ENCODE measurements around the gene EVL. TPM values are rescaled to one million over a fixed set of nuclear protein-coding genes. Genes with fewer than 3 reads are reported as not detected.

The EVL gene
- total and polyA plus RNA-seq, 2 donors: 233 to 240 TPM

DNA sequence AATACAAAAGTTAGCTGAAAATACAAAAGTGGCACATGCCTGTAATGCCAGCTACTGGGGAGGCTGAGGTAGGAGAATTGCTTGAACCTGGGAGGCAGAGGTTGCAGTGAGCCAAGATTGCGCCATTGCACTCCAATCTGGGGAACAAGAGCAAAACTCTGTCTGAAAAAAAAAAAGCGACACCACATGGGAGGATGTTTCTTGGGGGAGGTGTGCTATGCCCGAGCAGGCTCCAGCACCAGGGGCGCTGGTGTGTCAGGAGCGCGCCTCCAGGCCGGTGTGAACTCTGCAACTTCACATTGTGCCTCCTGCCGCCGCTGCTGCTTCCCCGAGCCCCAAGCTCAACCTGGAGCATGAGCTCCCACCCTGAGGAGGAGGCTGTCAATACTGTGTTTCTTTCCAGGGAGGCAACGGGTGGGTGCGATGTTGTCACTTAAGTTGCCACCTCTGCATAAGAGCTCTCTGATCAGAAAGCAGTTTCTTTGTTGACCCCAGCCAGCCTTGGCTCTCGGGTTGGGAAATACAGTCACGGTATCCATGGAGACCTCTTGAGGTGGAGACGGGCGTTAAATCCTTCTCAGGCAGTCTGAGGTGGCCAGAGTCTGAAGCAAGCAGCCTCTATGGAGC is 75.3 kb downstream of the EVL start:
- H3K9me3 ChIP-seq (ENCODE audit: control insufficient read depth in 2 of 2, insufficient read depth in 1 of 2, low read length in 1 of 2): peaks cover 0 to 2% of the 10 kb centered on the region in 2 donors
- no peak for DNase-seq (ENCODE audit: low read depth in 6 of 9, low spot score in 9 of 9)
- H3K36me3 ChIP-seq (ENCODE audit: control insufficient read depth in 2 of 2, insufficient read depth in 2 of 2, low read length in 1 of 2): peaks cover 96 to 98% of the 10 kb centered on the region in 2 donors
- no peak overlapping the region for H3K4me3 ChIP-seq (ENCODE audit: low read length in 2 of 2)
- H3K27me3 ChIP-seq (ENCODE audit: control insufficient read depth in 2 of 2, insufficient read depth in 1 of 2, low read length in 1 of 2): no peaks in the 10 kb centered on the region
- H3K4me1 ChIP-seq (ENCODE audit: control insufficient read depth in 2 of 2, insufficient read depth in 2 of 2, low read length in 2 of 2): peaks cover 0 to 6% of the 10 kb centered on the region in 2 donors
- no peak overlapping the region for H3K27ac ChIP-seq (ENCODE audit: low read depth in 1 of 2, low read length in 1 of 2)
- 91% methylated on average over 16 of the region's 16 CpGs for WGBS

DNA sequence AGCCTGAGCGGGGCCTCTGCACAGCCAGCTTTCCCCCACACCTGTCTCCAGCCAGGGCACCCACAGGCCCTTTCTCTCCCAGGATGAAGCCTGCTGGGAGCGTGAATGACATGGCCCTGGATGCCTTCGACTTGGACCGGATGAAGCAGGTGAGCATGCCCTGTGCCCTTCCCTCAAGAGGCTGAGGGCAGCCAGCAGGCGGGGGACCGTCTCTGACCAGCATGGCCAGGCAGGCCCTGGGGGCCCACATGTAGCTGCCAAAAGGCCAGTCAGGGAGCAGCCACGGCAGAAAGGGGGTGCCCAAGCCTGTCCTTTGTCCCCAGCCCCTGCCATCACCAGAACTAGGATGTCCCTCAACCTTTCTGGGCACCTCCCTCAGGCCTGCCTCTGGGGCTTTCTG is 75.9 kb downstream of the EVL start:
- WGBS: 98% methylated on average over 7 of the region's 7 CpGs
- Histone ChIP-seq H3K4me1 (ENCODE audit: control insufficient read depth in 2 of 2, insufficient read depth in 2 of 2, low read length in 2 of 2) (peaks cover 0 to 8% of the 10 kb centered on the region in 2 donors), H3K36me3 (ENCODE audit: control insufficient read depth in 2 of 2, insufficient read depth in 2 of 2, low read length in 1 of 2) (peaks cover 95 to 98% of the 10 kb centered on the region in 2 donors)

DNA sequence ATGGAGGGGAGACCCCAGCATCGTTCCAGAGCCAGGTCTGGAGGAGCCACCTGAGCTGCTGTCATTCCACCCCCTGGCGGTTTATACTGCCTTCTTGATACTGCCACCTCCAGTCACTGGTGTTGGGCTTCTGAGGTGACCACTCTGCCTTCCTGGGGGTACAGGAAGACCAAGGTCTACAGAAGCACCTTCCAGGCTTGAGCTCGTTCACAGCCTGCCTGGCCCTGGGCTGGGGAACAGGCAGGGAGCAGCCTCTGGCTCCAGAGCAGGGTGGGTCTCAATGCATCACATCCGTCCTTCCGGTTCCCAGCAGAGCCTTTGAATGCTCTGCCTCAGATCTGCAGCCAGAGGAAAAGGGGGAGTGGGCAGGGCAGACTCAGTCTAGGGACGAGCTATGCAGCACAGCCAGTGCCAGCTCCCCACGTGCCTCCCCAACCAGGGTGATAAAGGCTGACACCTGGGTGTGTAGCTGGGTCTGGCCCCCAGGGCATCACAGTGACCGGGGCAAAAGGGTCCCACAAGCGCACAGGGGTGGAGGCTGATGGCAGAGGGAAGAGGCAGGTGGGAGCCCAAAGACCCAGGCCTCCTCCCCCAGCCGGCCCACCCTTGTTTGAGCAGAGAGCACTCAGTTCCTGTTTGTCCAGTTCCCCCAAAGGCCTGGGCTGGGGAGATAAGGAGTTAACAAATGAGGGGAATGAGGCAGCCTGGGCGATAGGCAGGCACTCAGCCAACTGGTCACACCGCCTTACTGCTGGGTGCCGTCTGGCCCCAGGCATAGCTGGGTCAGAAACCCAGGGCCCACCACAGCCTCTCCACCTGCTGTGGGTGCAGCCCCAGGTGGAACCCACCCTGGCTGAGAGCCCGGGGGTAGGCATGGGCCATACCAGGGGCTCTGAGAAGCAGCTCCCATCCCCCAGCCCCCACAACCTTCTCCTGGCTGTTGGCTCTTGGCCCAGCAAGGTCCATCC is 77.1 kb downstream of the EVL start:
- peaks cover 0 to 2% of the 10 kb centered on the region in 2 donors for H3K9me3 ChIP-seq (ENCODE audit: control insufficient read depth in 2 of 2, insufficient read depth in 1 of 2, low read length in 1 of 2)
- 92% methylated on average over 14 of the region's 14 CpGs for WGBS
- peaks cover 7 to 20% of the 10 kb centered on the region in 2 donors for H3K4me1 ChIP-seq (ENCODE audit: control insufficient read depth in 2 of 2, insufficient read depth in 2 of 2, low read length in 2 of 2)
- H3K27ac ChIP-seq (ENCODE audit: low read depth in 1 of 2, low read length in 1 of 2): no peak overlapping the region
- H3K27me3 ChIP-seq (ENCODE audit: control insufficient read depth in 2 of 2, insufficient read depth in 1 of 2, low read length in 1 of 2): no peaks in the 10 kb centered on the region
- H3K4me3 ChIP-seq (ENCODE audit: low read length in 2 of 2): no peak overlapping the region
- H3K36me3 ChIP-seq (ENCODE audit: control insufficient read depth in 2 of 2, insufficient read depth in 2 of 2, low read length in 1 of 2): peaks cover 86% of the 10 kb centered on the region in 2 donors
- no peak for DNase-seq (ENCODE audit: low read depth in 6 of 9, low spot score in 9 of 9)

More for the DNA sequence above, 75.9 kb downstream of the EVL start:
- H3K4me3 ChIP-seq (ENCODE audit: low read length in 2 of 2): no peak overlapping the region
- no peak overlapping the region for H3K27ac ChIP-seq (ENCODE audit: low read depth in 1 of 2, low read length in 1 of 2)
- no peak for DNase-seq (ENCODE audit: low read depth in 6 of 9, low spot score in 9 of 9)
- H3K27me3 ChIP-seq (ENCODE audit: control insufficient read depth in 2 of 2, insufficient read depth in 1 of 2, low read length in 1 of 2): no peaks in the 10 kb centered on the region
- peaks cover 0 to 2% of the 10 kb centered on the region in 2 donors for H3K9me3 ChIP-seq (ENCODE audit: control insufficient read depth in 2 of 2, insufficient read depth in 1 of 2, low read length in 1 of 2)

DNA sequence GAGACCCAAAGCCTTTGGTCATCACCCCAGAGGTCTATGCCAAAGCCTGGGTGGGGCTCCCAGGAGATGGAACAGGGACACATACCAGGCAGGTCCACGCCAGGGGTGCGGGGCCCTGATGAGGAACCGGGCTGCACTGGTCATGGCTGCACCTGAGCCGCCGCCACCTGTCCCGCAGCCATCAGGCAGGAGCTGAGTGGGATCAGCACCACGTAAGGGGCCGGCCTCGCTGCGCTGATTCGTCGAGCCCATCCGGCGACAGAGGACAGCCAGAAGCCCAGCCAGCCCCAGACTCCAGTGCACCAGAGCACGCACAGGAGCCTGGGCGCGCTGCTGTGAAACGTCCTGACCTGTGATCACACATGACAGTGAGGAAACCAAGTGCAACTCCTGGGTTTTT is 78.3 kb downstream of the EVL start:
- no peaks in the 10 kb centered on the region for H3K27me3 ChIP-seq (ENCODE audit: control insufficient read depth in 2 of 2, insufficient read depth in 1 of 2, low read length in 1 of 2)
- peaks cover 11 to 26% of the 10 kb centered on the region in 2 donors for H3K4me1 ChIP-seq (ENCODE audit: control insufficient read depth in 2 of 2, insufficient read depth in 2 of 2, low read length in 2 of 2)
- no peaks in the 10 kb centered on the region for H3K9me3 ChIP-seq (ENCODE audit: control insufficient read depth in 2 of 2, insufficient read depth in 1 of 2, low read length in 1 of 2)
- no peak overlapping the region for H3K27ac ChIP-seq (ENCODE audit: low read depth in 1 of 2, low read length in 1 of 2)
- WGBS: 98% methylated on average over 18 of the region's 18 CpGs
- DNase-seq (ENCODE audit: low read depth in 6 of 9, low spot score in 9 of 9): no peak
- H3K4me3 ChIP-seq (ENCODE audit: low read length in 2 of 2): no peak overlapping the region
- H3K36me3 ChIP-seq (ENCODE audit: control insufficient read depth in 2 of 2, insufficient read depth in 2 of 2, low read length in 1 of 2): peaks cover 74 to 75% of the 10 kb centered on the region in 2 donors

DNA sequence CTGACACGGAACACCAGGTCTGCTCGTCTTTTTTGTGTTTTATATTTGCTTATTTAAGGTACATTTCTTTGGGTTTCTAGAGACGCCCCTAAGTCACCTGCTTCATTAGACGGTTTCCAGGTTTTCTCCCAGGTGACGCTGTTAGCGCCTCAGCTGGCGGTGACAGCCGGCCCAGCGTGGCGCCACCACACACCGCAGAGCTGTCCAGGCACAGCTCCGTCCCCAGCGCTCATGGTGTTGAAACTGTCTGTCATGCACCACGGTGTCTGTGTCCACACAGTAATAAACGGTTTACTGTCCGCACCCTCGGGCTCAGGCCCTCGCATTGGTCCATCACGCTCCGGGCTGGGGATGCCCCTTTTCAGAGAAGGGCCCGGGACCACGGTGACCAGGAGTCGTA is 78.7 kb downstream of the EVL start:
- Histone ChIP-seq H3K4me1 (ENCODE audit: control insufficient read depth in 2 of 2, insufficient read depth in 2 of 2, low read length in 2 of 2) (peaks cover 11 to 26% of the 10 kb centered on the region in 2 donors), H3K9me3 (ENCODE audit: control insufficient read depth in 2 of 2, insufficient read depth in 1 of 2, low read length in 1 of 2) (no peaks in the 10 kb centered on the region), H3K27me3 (ENCODE audit: control insufficient read depth in 2 of 2, insufficient read depth in 1 of 2, low read length in 1 of 2) (no peaks in the 10 kb centered on the region), H3K27ac (ENCODE audit: low read depth in 1 of 2, low read length in 1 of 2) (no peak overlapping the region), H3K36me3 (ENCODE audit: control insufficient read depth in 2 of 2, insufficient read depth in 2 of 2, low read length in 1 of 2) (peaks cover 70 to 71% of the 10 kb centered on the region in 2 donors), H3K4me3 (ENCODE audit: low read length in 2 of 2) (no peak overlapping the region)
- 97% methylated on average over 23 of the region's 23 CpGs for WGBS
- no peak for DNase-seq (ENCODE audit: low read depth in 6 of 9, low spot score in 9 of 9)

DNA sequence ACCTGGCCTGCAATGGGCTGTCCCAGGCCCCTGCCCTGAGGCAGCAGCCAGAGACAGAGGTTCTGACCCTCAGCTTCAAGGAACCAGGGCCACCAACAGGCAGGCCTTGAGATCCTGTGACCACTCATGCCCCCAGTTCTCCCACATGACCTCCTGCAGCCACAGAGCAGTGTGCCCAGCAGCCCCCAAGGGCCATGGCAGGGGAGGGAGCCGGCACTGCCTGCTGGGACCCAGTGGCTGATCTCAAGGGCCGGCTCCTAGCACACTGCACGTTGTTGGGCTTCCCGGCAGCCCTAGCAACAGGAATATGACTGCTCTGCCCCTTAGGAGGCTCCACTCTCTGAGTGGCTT is 79.4 kb downstream of the EVL start:
- Histone ChIP-seq H3K4me3 (ENCODE audit: low read length in 2 of 2) (no peak overlapping the region), H3K4me1 (ENCODE audit: control insufficient read depth in 2 of 2, insufficient read depth in 2 of 2, low read length in 2 of 2) (peaks cover 11 to 26% of the 10 kb centered on the region in 2 donors), H3K9me3 (ENCODE audit: control insufficient read depth in 2 of 2, insufficient read depth in 1 of 2, low read length in 1 of 2) (no peaks in the 10 kb centered on the region), H3K27me3 (ENCODE audit: control insufficient read depth in 2 of 2, insufficient read depth in 1 of 2, low read length in 1 of 2) (no peaks in the 10 kb centered on the region), H3K27ac (ENCODE audit: low read depth in 1 of 2, low read length in 1 of 2) (peak overlapping the region in 1 of 2 donors; percentile 26), H3K36me3 (ENCODE audit: control insufficient read depth in 2 of 2, insufficient read depth in 2 of 2, low read length in 1 of 2) (peaks cover 64% of the 10 kb centered on the region in 2 donors)
- WGBS: 94% methylated on average over 4 of the region's 4 CpGs
- no peak for DNase-seq (ENCODE audit: low read depth in 6 of 9, low spot score in 9 of 9)

DNA sequence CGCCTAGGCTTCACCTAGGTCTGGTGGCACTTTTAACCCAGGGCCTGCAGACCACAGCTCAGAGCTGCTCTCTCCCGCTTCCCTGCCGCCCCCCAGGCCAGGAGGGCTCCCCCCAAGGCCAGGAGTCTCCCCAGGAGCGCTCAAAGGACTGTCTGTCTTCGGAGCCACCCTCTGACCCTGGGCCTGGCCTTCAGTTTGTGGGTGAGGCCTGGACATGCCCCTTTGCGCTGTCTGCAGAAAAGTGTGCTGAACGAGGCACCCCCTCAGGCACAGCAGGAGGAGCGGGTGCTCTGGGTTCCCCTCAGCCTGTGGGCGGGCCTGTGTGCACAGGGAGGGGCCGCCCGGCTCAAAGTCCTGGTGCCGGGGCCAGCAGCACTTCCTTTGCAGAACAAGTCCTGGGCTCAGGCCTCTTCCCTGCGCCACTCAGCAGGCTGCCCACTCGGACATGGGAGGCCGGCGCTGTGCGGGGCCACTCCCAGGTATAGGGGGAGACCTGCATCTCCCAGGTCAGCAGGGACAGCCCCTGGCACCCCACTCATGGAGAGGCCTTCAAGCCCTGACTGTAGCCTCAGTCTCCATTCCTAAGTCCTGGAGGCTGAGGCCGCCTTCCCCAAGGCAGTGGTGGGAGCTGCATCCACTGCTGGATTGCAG is 79.9 kb downstream of the EVL start:
- Histone ChIP-seq H3K27ac (ENCODE audit: low read depth in 1 of 2, low read length in 1 of 2) (peak overlapping the region in 1 of 2 donors; percentile 26), H3K27me3 (ENCODE audit: control insufficient read depth in 2 of 2, insufficient read depth in 1 of 2, low read length in 1 of 2) (no peaks in the 10 kb centered on the region), H3K4me1 (ENCODE audit: control insufficient read depth in 2 of 2, insufficient read depth in 2 of 2, low read length in 2 of 2) (peaks cover 11 to 26% of the 10 kb centered on the region in 2 donors), H3K9me3 (ENCODE audit: control insufficient read depth in 2 of 2, insufficient read depth in 1 of 2, low read length in 1 of 2) (no peaks in the 10 kb centered on the region), H3K4me3 (ENCODE audit: low read length in 2 of 2) (no peak overlapping the region), H3K36me3 (ENCODE audit: control insufficient read depth in 2 of 2, insufficient read depth in 2 of 2, low read length in 1 of 2) (peaks cover 58 to 60% of the 10 kb centered on the region in 2 donors)
- 93% methylated on average over 18 of the region's 18 CpGs for WGBS
- DNase-seq (ENCODE audit: low read depth in 6 of 9, low spot score in 9 of 9): no peak

DNA sequence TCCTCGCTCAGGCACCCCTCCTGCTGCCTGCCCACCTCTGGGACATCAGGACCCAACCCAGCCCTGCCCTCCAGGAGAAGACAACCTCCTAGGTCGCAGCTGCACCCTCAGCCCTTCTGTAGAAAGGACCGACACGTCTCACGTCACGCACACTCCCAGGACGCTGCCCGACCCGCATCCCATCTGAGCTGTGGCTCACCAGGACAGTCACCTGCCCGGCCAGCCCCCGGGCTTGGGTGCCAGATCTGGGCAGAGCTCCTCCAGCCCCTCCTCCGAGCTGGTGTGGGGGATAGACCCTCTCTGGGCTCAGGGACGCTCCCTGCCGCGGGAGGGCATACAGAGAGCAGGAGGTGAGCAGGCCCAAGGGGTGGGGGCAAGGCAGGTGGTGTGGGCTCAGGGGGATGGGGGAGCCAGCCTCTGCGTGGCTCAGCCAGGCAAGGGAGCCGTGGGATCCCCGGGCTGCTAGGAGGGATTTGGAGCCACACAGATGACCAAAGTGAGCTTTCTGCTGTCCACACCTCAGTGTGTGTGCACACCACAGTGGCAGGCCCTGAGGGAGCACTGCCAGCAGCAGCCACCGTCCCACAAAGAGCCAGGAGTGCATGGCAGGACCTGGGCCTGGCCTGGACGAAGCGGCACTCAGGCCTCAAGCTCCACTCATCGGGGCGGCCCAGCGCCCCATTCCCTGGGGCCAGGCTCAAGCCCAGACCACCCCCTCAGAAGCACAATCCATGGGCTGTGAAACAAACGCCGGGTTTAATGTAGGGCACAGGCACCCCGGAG is 80.7 kb downstream of the EVL start:
- H3K4me1 ChIP-seq (ENCODE audit: control insufficient read depth in 2 of 2, insufficient read depth in 2 of 2, low read length in 2 of 2): peaks cover 11 to 26% of the 10 kb centered on the region in 2 donors
- peak overlapping the region in 1 of 2 donors; percentile 37 for H3K27ac ChIP-seq (ENCODE audit: low read depth in 1 of 2, low read length in 1 of 2)
- no peaks in the 10 kb centered on the region for H3K9me3 ChIP-seq (ENCODE audit: control insufficient read depth in 2 of 2, insufficient read depth in 1 of 2, low read length in 1 of 2)
- no peak for DNase-seq (ENCODE audit: low read depth in 6 of 9, low spot score in 9 of 9)
- H3K4me3 ChIP-seq (ENCODE audit: low read length in 2 of 2): no peak overlapping the region
- no peaks in the 10 kb centered on the region for H3K27me3 ChIP-seq (ENCODE audit: control insufficient read depth in 2 of 2, insufficient read depth in 1 of 2, low read length in 1 of 2)
- H3K36me3 ChIP-seq (ENCODE audit: control insufficient read depth in 2 of 2, insufficient read depth in 2 of 2, low read length in 1 of 2): peaks cover 52 to 53% of the 10 kb centered on the region in 2 donors
- 95% methylated on average over 27 of the region's 27 CpGs for WGBS

Measured in thymus (tissue), 11 donors.